HG02763 (cell line): ENCODE results near the gene DUSP22.
A peak's percentile ranks its signal among the peaks of the same experiment; 100 is the strongest.
"Not testable (repeated sequence)": the region's sequence is repeated elsewhere in the genome, so short reads cannot be mapped to it uniquely, and the experiment has no call there.

Source experiments
- ATAC-seq: cut with Tn5 transposase; IDR thresholded peaks from one replicate; pipeline ENCODE4 v1.9.1; 2021; ENCODE audit warnings: mild to moderate bottlenecking, moderate library complexity; ENCODE audit not compliant: unreplicated experiment

DUSP22 gene

GRCh38 chr6:322940-323729 lies 30.8 kb downstream of the DUSP22 start:
- no peak for ATAC-seq

DNA sequence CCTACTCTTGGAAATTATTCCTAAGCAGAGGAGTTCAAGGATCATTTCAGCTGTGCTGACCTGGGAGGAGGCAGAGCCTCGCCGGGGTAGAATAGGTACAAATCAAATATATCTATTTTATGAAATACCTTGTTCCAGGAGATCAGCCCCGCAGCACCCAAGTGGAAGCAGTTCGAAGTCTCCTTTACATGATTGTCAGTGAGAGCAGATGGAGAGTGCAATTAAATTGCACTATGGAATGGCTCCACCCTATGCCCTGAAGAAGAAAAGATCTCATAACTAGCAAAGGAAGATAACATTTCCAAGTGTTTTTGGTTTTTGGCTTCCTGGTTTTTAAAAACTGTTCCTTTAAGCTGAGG lies 31.4 kb downstream of the DUSP22 start:
- no peak for ATAC-seq

DNA sequence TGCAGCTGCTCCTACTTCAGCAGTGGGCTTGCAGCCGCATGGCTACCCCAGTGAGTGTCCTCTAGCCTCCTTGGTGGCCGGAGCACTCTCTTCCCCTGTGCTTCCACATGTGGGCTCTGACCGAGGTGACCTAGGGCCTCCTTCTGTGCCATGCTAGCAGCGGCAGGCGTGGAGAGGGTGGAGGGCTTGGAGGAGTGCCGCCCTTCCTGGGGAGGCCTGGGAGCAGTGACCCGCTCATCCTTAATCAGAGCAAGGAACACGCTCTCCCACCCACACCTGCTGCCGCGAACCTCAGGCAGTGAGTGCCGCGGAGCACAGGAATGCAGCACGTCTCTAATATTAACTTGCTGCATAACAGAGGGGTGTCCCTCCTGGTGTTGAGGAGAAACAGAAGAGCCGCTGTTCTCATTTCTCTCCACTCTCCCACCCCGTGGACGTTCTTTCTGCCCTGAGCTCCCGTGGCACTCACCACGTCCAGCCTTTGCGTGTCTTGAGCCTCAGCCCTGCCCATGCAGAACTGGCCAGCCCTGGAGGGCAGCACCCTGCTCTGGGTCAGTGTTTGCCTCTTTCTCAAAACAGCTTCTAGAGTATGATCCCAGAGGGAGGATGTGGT lies 31.9 kb downstream of the DUSP22 start:
- ATAC-seq, result no peak

DNA sequence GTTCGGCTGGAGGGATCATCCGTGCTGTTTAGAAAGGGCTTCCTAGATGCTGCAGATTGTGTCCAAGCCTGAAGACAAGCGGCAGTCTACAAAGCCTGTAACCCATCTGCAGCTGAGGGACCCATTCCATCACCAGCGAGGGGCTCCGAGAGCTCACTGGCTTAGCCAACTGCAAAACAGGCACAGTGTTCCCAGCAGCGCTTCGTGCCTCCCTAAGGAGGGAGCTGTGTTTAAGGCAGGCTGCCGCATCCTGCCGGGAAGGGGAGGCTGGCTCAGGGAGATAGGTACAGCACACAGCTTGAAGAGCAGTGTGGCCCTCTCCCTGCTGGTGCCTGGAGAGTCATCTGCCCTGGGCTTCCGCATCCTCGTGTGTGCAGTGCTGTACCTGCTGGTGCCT lies 32.4 kb downstream of the DUSP22 start:
- ATAC-seq, result no peak

- not testable (repeated sequence) for ATAC-seq
These were observed 33.0 kb downstream of the DUSP22 start for GRCh38 chr6:325161-325860.

DNA sequence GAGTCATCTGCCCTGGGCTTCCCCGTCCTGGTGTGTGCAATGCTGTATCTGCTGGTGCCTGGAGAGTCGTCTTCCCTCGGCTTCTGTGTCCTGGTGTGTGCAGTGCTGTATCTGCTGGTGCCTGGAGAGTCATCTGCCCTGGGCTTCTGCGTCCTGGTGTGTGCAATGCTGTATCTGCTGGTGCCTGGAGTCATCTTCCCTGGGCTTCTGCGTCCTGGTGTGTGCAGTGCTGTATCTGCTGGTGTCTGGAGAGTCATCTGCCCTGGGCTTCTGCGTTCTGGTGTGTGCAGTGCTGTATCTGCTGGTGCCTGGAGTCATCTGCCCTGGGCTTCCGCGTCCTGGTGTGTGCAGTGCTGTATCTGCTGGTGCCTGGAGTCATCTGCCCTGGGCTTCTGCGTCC lies 33.8 kb downstream of the DUSP22 start:
- ATAC-seq, result not testable (repeated sequence)

GRCh38 chr6:326896-327537 lies 34.7 kb downstream of the DUSP22 start:
- ATAC-seq, result no peak

DNA sequence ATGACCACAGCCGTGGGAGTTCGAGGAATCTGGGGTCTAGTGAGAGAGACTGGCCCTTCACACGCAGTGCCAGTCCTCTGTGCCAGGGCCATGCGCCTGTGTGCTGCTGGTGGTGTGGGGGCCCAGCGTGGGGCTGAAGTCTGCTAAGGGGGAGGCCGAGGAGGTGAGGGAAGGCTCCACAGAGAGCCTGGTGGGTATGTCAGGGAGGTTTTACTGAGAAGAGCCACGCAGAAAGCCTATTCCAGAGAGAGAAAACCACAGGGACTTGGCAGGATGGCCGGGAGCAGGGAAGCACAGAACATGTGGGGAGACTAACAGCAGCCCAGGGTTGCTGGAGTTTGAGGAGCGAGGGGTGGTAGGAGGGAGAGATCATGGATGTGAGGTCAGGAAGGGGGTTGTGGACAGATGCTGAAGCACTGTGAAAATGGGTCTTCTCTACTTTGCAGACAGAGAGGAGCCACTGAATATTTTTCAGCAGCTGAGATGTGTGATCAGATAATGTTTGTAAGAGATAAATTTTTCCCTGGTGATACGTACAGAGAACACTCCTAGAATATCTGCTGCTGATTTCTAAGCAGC lies 35.3 kb downstream of the DUSP22 start:
- no peak for ATAC-seq

- peak; percentile 73 for ATAC-seq
These were observed 35.9 kb downstream of the DUSP22 start for GRCh38 chr6:328136-328670.

- no peak for ATAC-seq
These were observed 36.6 kb downstream of the DUSP22 start for GRCh38 chr6:328924-329323.

GRCh38 chr6:329888-330691 lies 37.8 kb downstream of the DUSP22 start:
- no peak for ATAC-seq

DNA sequence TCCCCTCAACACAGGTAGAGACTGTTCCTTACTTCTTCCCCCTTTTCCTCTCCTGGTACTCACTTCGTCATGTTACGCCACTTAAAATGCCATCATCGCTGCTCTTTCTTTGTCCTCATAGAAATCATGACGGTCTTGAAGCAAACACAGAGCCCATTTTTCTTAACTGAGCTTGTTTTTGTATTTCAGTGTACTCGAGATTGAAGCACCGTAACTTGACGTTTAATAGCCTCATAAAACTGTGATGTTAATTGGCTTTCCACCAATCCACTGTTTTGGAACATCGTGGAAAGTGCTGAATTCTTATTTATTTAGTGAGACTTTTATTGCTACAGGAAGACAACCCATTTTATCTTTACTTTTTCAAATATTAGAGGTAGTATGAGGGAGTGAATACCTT lies 38.7 kb downstream of the DUSP22 start:
- ATAC-seq, result no peak

GRCh38 chr6:331622-332521 lies 39.6 kb downstream of the DUSP22 start:
- peak; percentile 38 for ATAC-seq

DNA sequence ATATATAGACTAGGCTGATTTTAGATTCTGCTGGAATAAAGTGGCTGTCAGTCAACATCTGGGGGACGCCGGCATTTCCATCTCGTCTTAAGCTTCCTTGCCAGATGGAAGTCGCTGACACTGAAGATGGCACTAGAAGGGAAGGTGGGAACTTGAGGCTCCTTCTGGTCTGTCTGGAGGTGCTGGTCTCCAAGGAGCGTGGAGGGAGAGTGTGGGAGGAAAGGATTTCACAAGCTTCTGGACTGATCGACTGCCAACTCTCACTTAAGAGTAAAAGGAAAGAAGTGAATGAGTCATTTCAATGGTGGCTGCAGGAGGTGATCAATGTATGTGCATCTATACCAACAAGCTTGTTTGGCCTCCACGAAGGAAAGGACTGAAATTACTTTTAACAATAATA lies 40.4 kb downstream of the DUSP22 start:
- no peak for ATAC-seq

DNA sequence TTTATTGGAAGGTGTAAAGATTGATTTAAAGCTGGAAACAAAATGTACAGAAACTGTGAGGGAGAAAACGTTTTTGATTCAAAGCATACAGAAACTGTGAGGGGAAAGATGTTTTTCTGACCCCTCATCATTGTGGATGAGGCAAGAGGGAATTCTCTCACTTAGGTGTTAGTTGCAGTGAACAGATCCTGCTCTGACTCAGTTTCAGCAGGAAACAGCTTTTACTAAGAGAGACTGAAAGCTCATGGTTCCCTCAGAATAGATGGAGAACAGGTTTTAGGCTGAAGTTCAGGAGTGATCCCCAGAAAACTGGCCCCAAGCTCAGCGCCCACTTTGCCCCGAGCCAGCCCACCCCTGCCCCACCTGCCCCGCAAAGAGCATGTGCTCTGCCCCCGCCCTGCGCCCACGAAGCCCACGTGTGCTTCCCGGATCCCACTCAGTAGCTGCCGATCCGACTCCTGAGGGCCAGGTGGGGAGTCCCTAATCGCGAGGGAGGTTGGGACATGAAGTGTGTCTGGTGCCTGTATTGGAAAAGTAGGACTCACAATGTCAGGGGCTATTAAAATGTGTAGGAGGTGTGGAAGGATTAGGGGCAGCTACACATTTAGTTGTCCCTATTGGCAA lies 41.2 kb downstream of the DUSP22 start:
- ATAC-seq, result no peak

GRCh38 chr6:334536-335510 lies 42.5 kb downstream of the DUSP22 start:
- ATAC-seq, result no peak

DNA sequence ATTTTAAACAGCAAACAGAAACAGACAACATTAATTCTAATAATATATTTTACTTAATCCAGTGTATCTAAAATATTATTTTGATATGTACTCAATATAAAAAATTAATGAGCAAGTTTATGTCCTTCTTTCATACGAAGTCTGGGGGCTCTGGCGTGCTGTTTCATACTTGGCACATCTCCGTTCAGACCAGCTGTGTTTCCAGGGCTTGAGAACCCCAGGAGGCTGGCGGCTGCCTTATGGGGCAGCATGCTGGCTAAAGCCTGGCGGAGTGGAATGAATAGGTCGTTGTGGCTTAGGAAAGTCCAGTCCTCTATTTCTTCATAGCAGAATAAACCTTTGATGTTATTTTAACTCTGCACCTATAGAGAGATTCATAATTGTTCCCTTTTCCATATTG lies 43.3 kb downstream of the DUSP22 start:
- ATAC-seq, result no peak
